Neuronal stem cell (in vitro differentiated cells): ENCODE results near the gene TARS1.

ENCODE experiments used
- DNase-seq: peaks from one replicate; pipeline ENCODE4 v3.0.0-alpha.2; 2013; ENCODE audit warnings: low spot score
- H2AFZ ChIP-seq: one replicate; pipeline ENCODE4 v1.6.1; 2013; ENCODE audit warnings: mild to moderate bottlenecking, low read length, inconsistent platforms
- H2AK5ac ChIP-seq: 2 replicates; pipeline ENCODE4 v1.6.1; 2013; ENCODE audit warnings: low read depth, mild to moderate bottlenecking, inconsistent platforms, low read length, moderate library complexity, mixed read lengths
- H2BK120ac ChIP-seq: 2 replicates; pipeline ENCODE4 v1.6.1; 2013; ENCODE audit warnings: low read depth, mild to moderate bottlenecking, inconsistent platforms, low read length, moderate library complexity, mixed read lengths
- H2BK12ac ChIP-seq: one replicate; pipeline ENCODE4 v1.6.1; 2013; ENCODE audit warnings: low read length, inconsistent platforms
- H2BK15ac ChIP-seq: 2 replicates; pipeline ENCODE4 v1.6.1; 2013; ENCODE audit warnings: mild to moderate bottlenecking, low read length, inconsistent platforms, mixed read lengths
- H2BK5ac ChIP-seq: one replicate; pipeline ENCODE4 v1.6.1; 2013; ENCODE audit warnings: inconsistent platforms, mild to moderate bottlenecking, low read length, moderate library complexity
- H3K14ac ChIP-seq: one replicate; pipeline ENCODE4 v1.6.1; 2013; ENCODE audit warnings: low read length, inconsistent platforms
- H3K18ac ChIP-seq: 2 replicates; pipeline ENCODE4 v1.6.1; 2013; ENCODE audit warnings: low read length, inconsistent platforms
- H3K23ac ChIP-seq: 2 replicates; pipeline ENCODE4 v1.6.1; 2013; ENCODE audit warnings: low read depth, mild to moderate bottlenecking, mixed read lengths, low read length, inconsistent platforms; ENCODE audit not compliant: poor library complexity
- H3K27ac ChIP-seq: replicated peaks from 3 replicates; pipeline ENCODE4 v1.5.1; 2013; ENCODE audit warnings: low read length, inconsistent platforms
- H3K27me3 ChIP-seq, 3 experiments: 2 replicates each; pipeline ENCODE4 v1.6.1; 2013; ENCODE audit warnings: low read length in 3 of 3, mild to moderate bottlenecking in 2 of 3, inconsistent platforms in 1 of 3, low read depth in 1 of 3, mixed read lengths in 1 of 3, moderate library complexity in 1 of 3; ENCODE audit not compliant: control insufficient read depth in 3 of 3, insufficient read depth in 3 of 3
- H3K36me3 ChIP-seq, 2 donors: replicated peaks in 1 of 2; 2 replicates each; pipeline ENCODE4 v1.6.1; 2013; ENCODE audit warnings: low read length in 2 of 2; ENCODE audit not compliant: control insufficient read depth in 2 of 2, insufficient read depth in 2 of 2
- H3K4ac ChIP-seq: 2 replicates; pipeline ENCODE4 v1.6.1; 2013; ENCODE audit warnings: inconsistent platforms, mild to moderate bottlenecking, low read length, moderate library complexity
- H3K4me1 ChIP-seq, 2 donors: 1 replicate in 1 of 2; 2 replicates in 1 of 2; pipeline ENCODE4 v1.6.1; 2013; ENCODE audit warnings: low read length in 2 of 2, low read depth in 1 of 2; ENCODE audit not compliant: control insufficient read depth in 2 of 2, insufficient read depth in 1 of 2
- H3K4me2 ChIP-seq: one replicate; pipeline ENCODE4 v1.6.1; 2013; ENCODE audit warnings: mild to moderate bottlenecking, low read length, inconsistent platforms; ENCODE audit not compliant: insufficient read depth, poor library complexity, severe bottlenecking
- H3K4me3 ChIP-seq, 2 donors: 2 replicates each; pipeline ENCODE4 v1.5.1; 2013; ENCODE audit warnings: low read length in 2 of 2, mild to moderate bottlenecking in 2 of 2, inconsistent platforms in 1 of 2, moderate library complexity in 1 of 2
- H3K79me1 ChIP-seq: one replicate; pipeline ENCODE4 v1.6.1; 2013; ENCODE audit warnings: low read depth, mild to moderate bottlenecking, inconsistent platforms, low read length, moderate library complexity
- H3K9ac ChIP-seq: one replicate; pipeline ENCODE4 v1.6.1; 2013; ENCODE audit warnings: mild to moderate bottlenecking, low read depth, low read length, inconsistent platforms; ENCODE audit not compliant: poor library complexity
- H3K9me3 ChIP-seq, 2 donors: replicated peaks in 1 of 2; 2 replicates each; pipeline versions ENCODE3 to v1.6.1; 2013; ENCODE audit warnings: low read length in 2 of 2, mild to moderate bottlenecking in 2 of 2, inconsistent platforms in 1 of 2, low read depth in 1 of 2, mixed read lengths in 1 of 2, moderate library complexity in 1 of 2; ENCODE audit not compliant: control insufficient read depth in 2 of 2, insufficient read depth in 1 of 2
- H4K8ac ChIP-seq: one replicate; pipeline ENCODE4 v1.6.1; 2013; ENCODE audit warnings: low read depth, mild to moderate bottlenecking, inconsistent platforms, low read length, moderate library complexity
- H4K91ac ChIP-seq: one replicate; pipeline ENCODE4 v1.6.1; 2013; ENCODE audit warnings: low read length, low read depth, mild to moderate bottlenecking, inconsistent platforms; ENCODE audit not compliant: poor library complexity
- WGBS, 2 donors: extraction: QIAGEN DNeasy Blood & Tissue Kit; methylation state at CpG; one replicate each; pipeline ENCODE4 v1.1.7; 2013; ENCODE audit warnings: missing lambda C conversion rate in 2 of 2, mixed read lengths in 1 of 2; ENCODE audit not compliant: insufficient read length in 2 of 2, insufficient replicate concordance in 1 of 2; ENCODE audit errors: extremely low coverage in 2 of 2; 5-methylcytosine and 5-hydroxymethylcytosine counted together

The TARS1 gene

GRCh38 chr5:33490071-33490665, 49.4 kb downstream of the TARS1 start:
- no peak overlapping the region for H2BK15ac ChIP-seq
- H3K9me3 ChIP-seq = peaks cover 3 to 6% of the 10 kb centered on the region in 2 donors
- H2BK5ac ChIP-seq = no peak overlapping the region
- no peak overlapping the region for H3K23ac ChIP-seq
- no peak overlapping the region for H4K91ac ChIP-seq
- no peak overlapping the region for H3K9ac ChIP-seq
- DNase-seq = no peak
- H3K4ac ChIP-seq = no peak overlapping the region
- H3K27me3 ChIP-seq = no peaks in the 10 kb centered on the region
- no peak overlapping the region for H4K8ac ChIP-seq
- no peak overlapping the region for H3K4me2 ChIP-seq
- no peak overlapping the region for H3K14ac ChIP-seq
- H2BK12ac ChIP-seq = no peak overlapping the region
- H2AFZ ChIP-seq = no peak overlapping the region
- H2BK120ac ChIP-seq = no peak overlapping the region
- peaks cover 5 to 6% of the 10 kb centered on the region in 2 donors for H3K4me1 ChIP-seq
- WGBS, 2 donors = no CpG with 5 or more reads among the region's 1 CpG
- H3K27ac ChIP-seq = no peak overlapping the region
- H3K36me3 ChIP-seq = no peaks in the 10 kb centered on the region
- no peak overlapping the region for H2AK5ac ChIP-seq
- no peaks in the 10 kb centered on the region for H3K79me1 ChIP-seq
- H3K4me3 ChIP-seq = no peak overlapping the region
- no peak overlapping the region for H3K18ac ChIP-seq

GRCh38 chr5:33491941-33492340, 51.2 kb downstream of the TARS1 start:
- Histone ChIP-seq H3K4me3 (no peak overlapping the region), H3K4me1 (peaks cover 5 to 6% of the 10 kb centered on the region in 2 donors), H3K14ac (no peak overlapping the region)

GRCh38 chr5:33494466-33494865, 53.7 kb downstream of the TARS1 start:
- Histone ChIP-seq H3K4me3 (no peak overlapping the region), H4K91ac (no peak overlapping the region), H2AK5ac (no peak overlapping the region), H3K4ac (no peak overlapping the region), H2BK15ac (no peak overlapping the region), H2BK12ac (no peak overlapping the region), H3K23ac (no peak overlapping the region), H2AFZ (no peak overlapping the region), H3K9me3 (peaks cover 0 to 3% of the 10 kb centered on the region in 2 donors), H3K14ac (no peak overlapping the region), H3K18ac (no peak overlapping the region), H3K9ac (no peak overlapping the region), H3K4me1 (peaks cover 3 to 5% of the 10 kb centered on the region in 2 donors), H3K79me1 (no peaks in the 10 kb centered on the region), H2BK120ac (no peak overlapping the region), H3K36me3 (no peaks in the 10 kb centered on the region), H3K27ac (no peak overlapping the region), H4K8ac (no peak overlapping the region), H2BK5ac (no peak overlapping the region), H3K4me2 (no peak overlapping the region), H3K27me3 (no peaks in the 10 kb centered on the region)
- no peak for DNase-seq
- no CpG with 5 or more reads among the region's 1 CpG for WGBS, 2 donors

More at GRCh38 chr5:33491941-33492340, 51.2 kb downstream of the TARS1 start:
- Histone ChIP-seq H2BK120ac (no peak overlapping the region), H3K23ac (no peak overlapping the region), H3K36me3 (no peaks in the 10 kb centered on the region), H3K9me3 (peaks cover 3 to 6% of the 10 kb centered on the region in 2 donors), H2BK5ac (no peak overlapping the region), H3K18ac (no peak overlapping the region), H3K27ac (no peak overlapping the region), H3K27me3 (no peaks in the 10 kb centered on the region), H2AFZ (no peak overlapping the region), H4K91ac (no peak overlapping the region), H2BK12ac (no peak overlapping the region), H4K8ac (no peak overlapping the region), H3K4me2 (no peak overlapping the region), H3K4ac (no peak overlapping the region), H3K9ac (no peak overlapping the region), H2BK15ac (no peak overlapping the region), H2AK5ac (no peak overlapping the region), H3K79me1 (no peaks in the 10 kb centered on the region)
- DNase-seq = no peak

GRCh38 chr5:33501260-33501659, 60.5 kb downstream of the TARS1 start:
- no peak overlapping the region for H2AK5ac ChIP-seq
- no peak overlapping the region for H3K4me2 ChIP-seq
- no peak overlapping the region for H4K91ac ChIP-seq
- WGBS, 2 donors = no CpG with 5 or more reads among the region's 4 CpGs
- H4K8ac ChIP-seq = no peak overlapping the region
- H2BK12ac ChIP-seq = no peak overlapping the region
- no peak overlapping the region for H3K4ac ChIP-seq
- no peaks in the 10 kb centered on the region for H3K27me3 ChIP-seq
- no peak overlapping the region for H2BK15ac ChIP-seq
- H2BK120ac ChIP-seq = no peak overlapping the region
- no peak overlapping the region for H2AFZ ChIP-seq
- DNase-seq = no peak
- H3K4me3 ChIP-seq = no peak overlapping the region
- no peak overlapping the region for H3K9ac ChIP-seq
- no peak overlapping the region for H2BK5ac ChIP-seq
- no peak overlapping the region for H3K27ac ChIP-seq
- no peak overlapping the region for H3K14ac ChIP-seq
- H3K9me3 ChIP-seq = no peaks in the 10 kb centered on the region
- H3K4me1 ChIP-seq = peaks cover 0 to 2% of the 10 kb centered on the region in 2 donors
- H3K79me1 ChIP-seq = no peaks in the 10 kb centered on the region
- no peak overlapping the region for H3K18ac ChIP-seq
- no peaks in the 10 kb centered on the region for H3K36me3 ChIP-seq
- no peak overlapping the region for H3K23ac ChIP-seq
